ENCODE measurements around the gene TAF8.

DNA sequence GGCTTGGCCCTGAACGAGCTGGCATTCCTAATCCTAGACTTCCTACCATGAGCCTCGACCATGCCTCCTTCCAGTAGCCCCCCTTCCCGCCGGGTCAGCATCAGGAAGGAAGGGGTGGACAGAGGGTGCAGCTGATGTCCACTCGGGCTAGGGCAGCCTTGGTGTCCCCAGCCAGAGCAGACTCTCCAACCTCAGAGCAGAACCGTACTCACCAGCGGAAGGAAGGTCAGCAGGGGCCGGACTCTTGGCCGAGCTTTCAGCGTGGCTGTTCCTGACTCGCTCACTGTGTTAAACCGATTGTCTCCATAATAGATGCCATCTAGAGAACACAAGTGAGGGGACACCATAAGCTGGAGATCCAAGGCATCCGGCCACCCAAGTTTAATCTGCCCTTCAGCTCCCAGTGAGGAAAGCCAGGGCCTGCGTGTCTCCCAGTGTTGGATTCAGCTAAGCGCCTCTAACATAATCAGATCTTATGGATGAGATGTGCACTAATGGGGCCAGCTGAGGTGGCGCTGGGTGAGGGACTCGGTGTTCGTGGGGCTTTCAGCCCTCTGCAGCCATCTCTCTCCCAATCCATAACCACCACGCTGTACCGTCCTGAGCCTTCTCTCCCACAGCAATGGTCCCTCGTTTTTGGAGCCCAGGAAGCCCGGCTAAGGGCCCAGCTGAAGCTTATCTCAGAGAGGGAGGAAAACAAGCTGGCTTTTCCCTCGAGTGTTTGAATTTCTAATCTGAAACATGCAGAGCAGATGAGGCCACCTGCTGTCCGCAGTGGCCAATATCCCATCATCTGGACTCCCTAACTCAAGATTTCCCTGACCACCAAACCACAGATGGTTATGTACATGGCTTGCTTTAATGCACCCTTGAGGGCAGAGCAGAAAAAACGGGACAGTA lies 78.4 kb downstream of the TAF8 start:
- TF ChIP-seq CTCF (IDR thresholded peaks at IDR 0.05) (no peak), POLR2A (IDR thresholded peaks at IDR 0.05) (no peak)
